Parathyroid adenoma (tissue), 2 donors: ENCODE data around the gene SLC4A1AP.

ENCODE experiments used
- H2AFZ ChIP-seq: fragments of 300-600 bp; sonication (generic); one replicate; pipeline ENCODE4 v1.7.0; 2017; ENCODE audit warnings: antibody characterized with exemption, mild to moderate bottlenecking
- H3K27ac ChIP-seq: fragments of 300-600 bp; sonication (generic); one replicate; pipeline ENCODE4 v1.7.0; 2017
- H3K27me3 ChIP-seq: fragments of 300-600 bp; sonication (generic); one replicate; pipeline ENCODE4 v1.7.0; 2017; ENCODE audit warnings: low read length; ENCODE audit not compliant: control insufficient read depth, insufficient read depth
- H3K36me3 ChIP-seq: fragments of 300-600 bp; sonication (generic); one replicate; pipeline ENCODE4 v1.7.0; 2017; ENCODE audit warnings: low read length; ENCODE audit not compliant: control insufficient read depth, insufficient read depth
- H3K4me1 ChIP-seq: fragments of 300-600 bp; sonication (generic); one replicate; pipeline ENCODE4 v1.7.0; 2017; ENCODE audit warnings: control low read depth
- H3K4me2 ChIP-seq: fragments of 300-600 bp; sonication (generic); one replicate; pipeline ENCODE4 v1.7.0; 2017; ENCODE audit warnings: low read length
- H3K4me3 ChIP-seq: fragments of 300-600 bp; sonication (generic); one replicate; pipeline ENCODE4 v1.7.0; 2017; ENCODE audit warnings: low read depth, low read length
- H3K79me2 ChIP-seq: fragments of 300-600 bp; sonication (generic); one replicate; pipeline ENCODE4 v1.7.0; 2017; ENCODE audit warnings: control low read depth
- H3K9ac ChIP-seq: fragments of 300-600 bp; sonication (generic); one replicate; pipeline ENCODE4 v1.7.0; 2017; ENCODE audit warnings: mild to moderate bottlenecking
- H3K9me3 ChIP-seq: fragments of 300-600 bp; sonication (generic); one replicate; pipeline ENCODE4 v1.7.0; 2017; ENCODE audit warnings: low read length; ENCODE audit not compliant: control insufficient read depth
- CTCF ChIP-seq: fragments of 300-600 bp; sonication (generic); IDR thresholded peaks from one replicate; pipeline ENCODE4 v1.7.0; 2017; ENCODE audit warnings: antibody characterized with exemption, mild to moderate bottlenecking
- donor health status: primary hyperparathyroidism.

The SLC4A1AP gene

GRCh38 chr2:27661371-27661770, 2.3 kb upstream of the SLC4A1AP start:
- Histone ChIP-seq H3K4me2 (no peak overlapping the region), H3K27me3 (no peaks in the 10 kb centered on the region), H3K9me3 (no peaks in the 10 kb centered on the region), H3K4me1 (peaks cover 6% of the 10 kb centered on the region), H3K9ac (no peak overlapping the region), H3K79me2 (peaks cover 10% of the 10 kb centered on the region), H3K4me3 (no peak overlapping the region), H3K36me3 (no peaks in the 10 kb centered on the region), H3K27ac (no peak overlapping the region), H2AFZ (no peak overlapping the region)
- TF ChIP-seq CTCF: no peak

- Histone ChIP-seq H3K79me2 (peaks cover 10% of the 10 kb centered on the region), H3K36me3 (no peaks in the 10 kb centered on the region)
Measured at GRCh38 chr2:27664154-27664574, 475 bp downstream of the SLC4A1AP start.

GRCh38 chr2:27664622-27665363, 1.1 kb downstream of the SLC4A1AP start:
- Histone ChIP-seq H3K4me3 (peak overlapping the region; percentile 94), H3K4me2 (peak overlapping the region; percentile 98), H2AFZ (no peak overlapping the region), H3K79me2 (peaks cover 10% of the 10 kb centered on the region), H3K27ac (no peak overlapping the region), H3K9ac (no peak overlapping the region), H3K36me3 (no peaks in the 10 kb centered on the region), H3K27me3 (no peaks in the 10 kb centered on the region), H3K4me1 (peaks cover 6% of the 10 kb centered on the region), H3K9me3 (no peaks in the 10 kb centered on the region)
- no peak for TF ChIP-seq CTCF

More at GRCh38 chr2:27664154-27664574, 475 bp downstream of the SLC4A1AP start:
- peaks cover 6% of the 10 kb centered on the region for H3K4me1 ChIP-seq
- peak overlapping the region; percentile 92 for H2AFZ ChIP-seq
- H3K4me2 ChIP-seq: peak overlapping the region; percentile 98
- peak overlapping the region; percentile 32 for H3K9ac ChIP-seq
- H3K27ac ChIP-seq: peak overlapping the region; percentile 80
- H3K9me3 ChIP-seq: no peaks in the 10 kb centered on the region
- H3K27me3 ChIP-seq: no peaks in the 10 kb centered on the region
- TF ChIP-seq CTCF: no peak
- peak overlapping the region; percentile 94 for H3K4me3 ChIP-seq

- no peak overlapping the region for H3K9ac ChIP-seq
- H2AFZ ChIP-seq: no peak overlapping the region
- H3K27ac ChIP-seq: no peak overlapping the region
- no peak overlapping the region for H3K4me2 ChIP-seq
- no peaks in the 10 kb centered on the region for H3K36me3 ChIP-seq
- peaks cover 5% of the 10 kb centered on the region for H3K4me1 ChIP-seq
- no peaks in the 10 kb centered on the region for H3K27me3 ChIP-seq
- no peak for TF ChIP-seq CTCF
- H3K79me2 ChIP-seq: peaks cover 10% of the 10 kb centered on the region
- no peaks in the 10 kb centered on the region for H3K9me3 ChIP-seq
- H3K4me3 ChIP-seq: no peak overlapping the region
Measured at GRCh38 chr2:27667446-27667845, 3.8 kb downstream of the SLC4A1AP start.

GRCh38 chr2:27671235-27671634, 7.5 kb downstream of the SLC4A1AP start:
- H3K4me3 ChIP-seq: no peak overlapping the region
- H3K9me3 ChIP-seq: no peaks in the 10 kb centered on the region
- H3K79me2 ChIP-seq: no peaks in the 10 kb centered on the region
- no peak overlapping the region for H3K27ac ChIP-seq
- H3K4me2 ChIP-seq: no peak overlapping the region
- H3K4me1 ChIP-seq: no peaks in the 10 kb centered on the region
- no peaks in the 10 kb centered on the region for H3K36me3 ChIP-seq
- H3K27me3 ChIP-seq: no peaks in the 10 kb centered on the region
- no peak overlapping the region for H3K9ac ChIP-seq
- H2AFZ ChIP-seq: no peak overlapping the region
- TF ChIP-seq CTCF: no peak
